GM19035 (cell line): ENCODE measurements around the gene ZNF778.
"Not testable (repeated sequence)": the region's sequence is repeated elsewhere in the genome, so short reads cannot be mapped to it uniquely, and the experiment has no call there.

Experiments
- ATAC-seq: cut with Tn5 transposase; IDR thresholded peaks from one replicate; pipeline ENCODE4 v1.9.1; 2021; ENCODE audit not compliant: unreplicated experiment

Gene ZNF778

DNA sequence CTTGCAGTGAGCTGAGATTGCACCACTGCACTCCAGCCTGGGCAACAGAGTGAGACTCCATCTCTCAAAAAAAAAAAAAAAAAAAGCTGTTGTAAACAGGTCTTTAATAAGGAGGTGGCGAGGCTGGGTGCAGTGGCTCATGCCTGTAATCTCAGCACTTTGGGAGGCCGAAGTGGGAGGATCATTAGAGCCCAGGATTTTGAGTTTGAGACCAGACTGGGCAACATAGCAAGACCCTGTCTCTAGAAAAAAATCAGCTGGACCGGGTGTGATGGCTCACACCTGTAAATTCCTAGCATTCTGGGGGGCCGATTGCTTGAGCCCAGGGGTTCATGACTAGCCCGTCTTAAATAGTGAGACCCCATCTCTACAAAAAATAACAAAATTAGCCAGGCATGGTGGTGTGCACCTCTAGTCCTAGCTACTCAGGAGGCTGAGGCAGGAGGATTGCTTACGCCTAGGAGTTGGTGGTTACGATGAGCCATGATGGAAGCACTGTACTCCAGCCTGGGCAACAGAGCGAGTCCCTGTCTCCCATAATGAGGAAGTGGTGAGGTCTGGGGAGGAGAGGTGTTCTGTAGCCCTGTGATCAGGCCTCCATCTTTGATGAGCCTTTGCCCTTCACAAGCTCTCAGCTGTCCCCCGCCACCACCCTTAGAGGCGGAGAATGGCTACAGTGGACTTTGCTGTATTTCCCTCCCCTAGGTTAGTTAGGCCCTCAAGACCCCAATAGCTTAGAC, 36.2 kb downstream of the ZNF778 start:
- no peak for ATAC-seq

DNA sequence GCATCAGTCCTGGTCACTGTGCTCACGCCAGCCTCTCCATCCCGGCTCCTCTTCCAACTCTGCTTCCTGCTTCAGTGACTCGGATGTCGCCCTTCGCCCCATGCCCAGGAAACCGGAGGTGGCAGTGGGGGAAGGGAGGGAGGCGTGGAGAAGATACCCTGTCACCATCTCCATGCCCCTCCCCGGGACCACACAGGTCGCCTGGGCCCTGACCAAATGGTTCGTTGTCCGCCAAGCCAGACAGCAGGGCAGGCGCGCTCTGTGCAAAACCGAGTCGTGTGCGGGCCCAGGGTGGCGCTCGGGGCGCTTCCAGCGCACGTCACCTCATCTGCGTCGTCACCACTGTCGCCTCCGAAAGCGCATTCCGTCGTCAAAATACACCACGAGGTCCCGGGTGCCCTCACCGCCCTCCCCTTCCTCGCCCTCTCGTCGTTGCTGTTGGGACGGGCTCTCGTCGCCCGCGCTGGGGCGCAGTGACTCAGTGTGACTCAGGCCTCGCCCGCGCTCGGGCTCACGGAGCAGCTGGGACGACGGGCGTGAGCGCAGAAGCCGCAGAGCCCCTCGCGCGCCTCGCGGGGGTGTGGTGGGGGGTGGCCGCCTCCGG, 39.2 kb downstream of the ZNF778 start:
- ATAC-seq = no peak

DNA sequence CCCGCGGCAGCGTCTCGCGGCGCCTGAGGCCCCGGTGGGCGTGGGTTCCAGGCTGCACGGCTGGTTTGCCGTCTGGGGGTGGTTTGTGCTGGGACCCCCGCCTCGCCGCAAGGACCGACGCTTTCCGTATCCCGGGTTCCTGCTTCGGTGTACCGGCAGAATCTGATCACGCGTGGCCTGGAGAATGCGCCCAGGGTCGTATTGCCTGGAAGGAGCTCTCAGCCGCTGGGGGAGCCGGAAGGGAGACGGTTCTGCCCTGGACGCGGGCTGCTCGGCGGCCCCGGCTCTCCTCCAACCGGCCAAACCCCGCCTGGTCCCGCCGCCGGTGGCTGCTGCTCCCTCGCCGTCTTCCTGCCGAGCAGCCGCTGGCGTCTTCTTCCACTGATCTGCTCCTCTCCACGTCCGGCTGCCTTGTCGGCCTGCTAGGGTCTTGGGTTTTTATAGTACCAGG, 39.8 kb downstream of the ZNF778 start:
- no peak for ATAC-seq

DNA sequence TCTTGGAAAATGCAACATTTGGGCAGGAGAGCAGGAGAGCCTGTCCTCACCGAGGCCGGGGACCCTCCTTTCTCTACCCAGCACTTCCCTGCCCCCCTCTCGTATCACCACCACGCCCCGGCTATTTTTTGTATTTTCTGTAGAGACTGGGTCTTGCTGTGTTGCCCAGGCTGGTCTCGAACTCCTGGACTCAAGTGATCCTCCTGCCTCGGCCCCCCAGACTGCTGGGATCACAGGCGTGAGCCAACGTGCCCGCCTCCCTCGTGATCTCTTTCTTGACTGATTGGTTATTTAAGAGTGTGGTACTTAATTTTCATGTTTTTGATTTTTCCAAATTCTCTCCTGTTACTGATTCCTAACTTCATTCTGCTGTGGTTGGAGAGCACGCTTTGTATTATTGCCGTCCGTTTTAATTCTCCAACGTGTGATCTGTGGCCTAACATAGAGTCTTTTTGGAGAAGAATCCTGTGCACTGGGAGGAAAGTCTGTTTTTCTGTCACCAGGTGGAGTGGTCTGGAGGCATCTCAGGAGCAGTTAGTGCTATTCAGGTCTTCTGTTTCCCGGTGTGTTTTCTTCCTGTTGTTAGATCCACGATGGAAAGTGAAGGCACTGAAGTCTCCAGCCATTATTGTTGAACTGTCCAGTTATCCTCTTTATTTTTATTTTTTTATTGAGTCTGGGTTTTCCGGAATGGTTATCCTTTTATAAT, 40.4 kb downstream of the ZNF778 start:
- no peak for ATAC-seq

DNA sequence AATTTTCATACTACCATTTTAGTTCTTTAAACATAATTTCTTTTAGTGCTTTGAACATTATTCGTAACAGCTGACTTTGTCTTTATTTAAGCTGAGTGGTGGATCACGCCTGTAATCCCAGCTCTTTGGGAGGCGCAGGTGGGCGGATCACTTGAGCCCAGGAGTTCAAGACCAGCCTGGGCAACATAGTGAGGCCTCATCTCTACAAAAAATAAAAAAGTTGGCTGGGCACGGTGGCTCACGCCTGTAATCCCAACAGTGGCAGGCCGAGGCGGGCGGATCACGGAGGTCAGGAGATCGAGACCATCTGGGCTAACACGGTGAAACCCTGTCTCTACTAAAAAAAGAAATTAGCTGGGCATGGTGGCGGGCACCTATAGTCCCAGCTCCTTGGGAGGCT, 42.4 kb downstream of the ZNF778 start:
- not testable (repeated sequence) for ATAC-seq

DNA sequence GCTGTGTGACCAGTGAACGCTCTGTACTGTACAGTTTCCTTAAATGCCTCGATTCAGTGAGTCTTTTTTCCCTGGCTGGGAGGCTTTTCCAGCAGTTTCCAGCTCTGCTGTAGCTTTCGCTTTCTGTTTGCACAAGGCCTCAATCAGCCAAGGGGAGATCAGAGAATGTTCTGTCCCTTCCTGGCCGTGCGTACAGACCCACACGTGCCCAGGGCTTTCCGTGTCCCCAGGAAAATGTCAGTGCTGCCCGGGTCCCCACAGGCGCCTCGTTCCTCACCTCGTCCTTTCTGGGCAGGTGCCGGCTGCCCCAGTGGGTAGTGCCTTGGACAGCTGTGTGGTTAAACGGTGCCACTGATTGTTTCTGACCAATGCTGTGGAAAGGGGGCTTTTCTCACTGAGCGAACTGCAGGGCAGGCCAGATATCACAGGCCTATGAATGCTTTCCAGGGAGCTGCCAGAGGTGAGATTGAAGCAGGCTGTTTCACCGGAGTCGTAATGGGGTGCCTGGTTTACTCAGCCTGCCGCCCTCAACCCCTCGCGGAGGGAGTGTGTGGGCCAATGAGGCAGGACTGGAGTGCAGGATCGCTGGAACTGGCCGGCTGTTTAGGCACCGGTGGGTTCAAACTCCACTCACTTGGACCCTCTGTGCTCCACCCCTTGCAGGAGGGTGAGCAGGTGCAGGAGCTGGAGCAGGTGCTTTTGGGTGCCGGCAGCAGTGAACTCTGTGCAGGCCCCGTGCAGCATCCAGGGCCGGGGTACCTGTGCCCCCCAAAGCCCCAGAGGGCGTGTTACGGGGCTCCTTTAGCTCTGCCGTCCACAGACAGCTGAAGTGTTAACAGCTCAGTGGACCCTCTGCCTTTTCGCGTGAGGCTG, 44.4 kb downstream of the ZNF778 start:
- no peak for ATAC-seq

DNA sequence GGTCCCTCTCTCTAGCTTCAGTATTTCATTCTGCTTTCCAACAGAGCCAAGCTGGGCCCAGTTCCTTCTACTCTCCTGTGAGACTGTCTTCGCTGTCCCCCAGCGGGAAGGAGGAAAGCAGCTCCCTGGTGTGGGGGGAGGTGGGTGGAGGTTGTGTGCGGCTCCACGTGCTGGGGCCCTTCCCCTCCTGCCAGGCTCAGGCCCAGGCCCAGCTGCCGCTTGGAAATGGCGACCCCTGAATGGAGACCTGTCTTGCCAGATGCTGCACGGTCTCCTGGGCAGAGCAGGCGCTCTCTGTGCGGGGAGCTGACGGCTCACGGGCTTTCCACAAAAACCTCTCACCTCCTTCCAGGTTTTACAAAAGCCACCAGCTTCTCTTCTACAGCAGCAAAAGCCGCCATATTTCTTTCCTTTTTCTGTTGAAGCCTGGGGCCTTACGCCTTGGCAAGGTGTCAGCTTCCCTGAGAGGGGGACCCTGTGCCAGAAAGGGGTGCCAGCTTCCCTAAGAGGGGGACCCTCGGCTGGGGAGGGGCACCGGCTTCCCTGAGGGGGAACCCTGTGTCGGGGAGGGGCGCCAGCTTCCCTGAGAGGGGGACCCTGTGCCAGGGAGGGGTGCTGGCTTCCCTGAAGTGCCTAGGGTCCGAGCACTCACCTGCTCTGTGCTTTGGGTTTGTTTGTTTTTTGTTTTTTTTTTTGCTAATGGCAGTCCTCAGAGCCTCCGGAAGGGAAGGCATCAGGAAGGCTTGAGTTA, 47.5 kb downstream of the ZNF778 start:
- no peak for ATAC-seq

DNA sequence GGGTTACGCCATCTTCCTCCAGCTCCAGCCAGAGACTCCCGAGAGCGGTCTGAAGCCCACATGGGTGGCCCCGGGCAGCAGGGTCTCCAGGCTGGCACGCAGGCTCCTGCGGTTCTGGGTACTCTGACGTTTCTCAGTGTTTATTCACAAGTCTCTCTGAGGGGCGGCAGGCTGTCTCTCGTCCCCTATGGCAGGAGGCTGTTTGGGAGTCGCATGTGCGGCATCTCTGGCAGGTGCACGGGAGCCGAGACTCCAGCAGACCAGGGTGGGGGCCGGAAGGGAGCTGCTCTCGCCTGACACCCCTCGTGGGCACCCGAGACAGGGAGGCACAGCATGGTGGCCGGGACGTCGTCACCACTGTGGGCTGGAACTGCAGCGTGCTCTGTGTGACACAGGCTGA, 48.1 kb downstream of the ZNF778 start:
- ATAC-seq = no peak

DNA sequence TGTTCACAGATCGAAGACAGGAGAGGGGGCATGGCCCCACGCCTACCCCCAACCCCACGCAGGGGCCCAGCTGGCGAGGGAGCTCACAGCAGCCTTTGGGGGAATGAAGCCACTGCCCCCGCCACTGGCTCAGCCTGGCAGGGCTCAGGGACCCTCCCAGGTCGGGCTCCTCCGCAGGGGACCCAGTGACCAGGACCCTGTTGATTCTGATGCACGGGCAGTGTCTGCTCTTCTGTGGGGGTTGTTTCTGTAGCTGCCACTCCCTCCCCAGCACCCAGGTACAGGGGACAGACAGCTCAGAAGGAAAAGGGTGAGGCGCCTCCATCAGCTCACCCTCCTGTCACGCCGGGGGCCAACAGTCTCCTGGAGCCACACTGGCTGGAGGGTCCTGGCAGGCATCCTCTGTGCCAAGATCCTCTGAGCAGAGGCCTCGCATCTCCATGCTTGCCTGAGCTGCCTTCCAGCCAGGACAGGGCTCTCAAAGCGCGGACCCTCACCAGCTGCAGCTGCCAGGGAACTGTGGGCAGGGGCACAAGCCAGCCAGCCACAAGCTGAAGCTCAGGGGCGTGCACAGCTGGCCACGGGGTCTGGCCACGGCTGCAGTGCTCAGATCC, 49.1 kb downstream of the ZNF778 start:
- ATAC-seq = no peak

DNA sequence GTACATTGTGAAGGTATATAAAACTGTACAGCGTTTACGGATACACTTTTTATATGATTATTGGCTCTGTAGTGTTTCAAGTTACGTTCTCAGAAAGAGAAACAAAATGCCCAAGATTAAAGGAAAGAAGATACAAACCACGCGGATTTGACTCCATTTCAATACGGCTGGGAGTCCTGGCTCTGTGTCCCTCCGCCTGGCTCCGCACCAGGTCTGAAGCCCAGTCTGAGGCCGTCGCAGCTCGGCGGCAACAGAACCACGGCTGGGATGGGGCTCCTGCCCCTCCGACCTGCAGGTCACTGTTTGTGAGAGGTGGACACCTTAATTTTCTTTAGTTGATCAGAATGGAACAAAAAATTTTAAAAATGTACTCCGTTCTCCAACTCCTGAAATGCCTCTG, 50.2 kb downstream of the ZNF778 start:
- not testable (repeated sequence) for ATAC-seq

DNA sequence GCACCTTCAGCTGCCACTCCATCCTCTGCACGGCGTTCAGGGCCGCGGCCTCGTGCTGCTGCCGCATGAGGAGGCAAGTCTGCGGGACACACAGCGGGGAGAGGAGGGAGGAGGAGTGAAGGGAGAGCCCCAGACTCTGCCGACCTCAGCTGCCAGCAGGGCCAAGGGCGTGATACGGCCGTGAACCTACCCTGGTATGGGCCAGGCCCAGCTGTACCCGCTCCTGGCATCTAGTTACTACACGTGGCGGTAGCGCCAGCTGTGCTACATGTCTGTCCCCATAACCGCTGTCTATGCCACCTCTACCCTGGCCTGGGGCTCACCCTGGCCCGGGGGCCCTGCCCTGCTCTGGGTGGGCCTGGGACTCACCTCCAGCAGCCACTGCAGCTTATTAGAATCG, 51.1 kb downstream of the ZNF778 start:
- ATAC-seq = no peak

DNA sequence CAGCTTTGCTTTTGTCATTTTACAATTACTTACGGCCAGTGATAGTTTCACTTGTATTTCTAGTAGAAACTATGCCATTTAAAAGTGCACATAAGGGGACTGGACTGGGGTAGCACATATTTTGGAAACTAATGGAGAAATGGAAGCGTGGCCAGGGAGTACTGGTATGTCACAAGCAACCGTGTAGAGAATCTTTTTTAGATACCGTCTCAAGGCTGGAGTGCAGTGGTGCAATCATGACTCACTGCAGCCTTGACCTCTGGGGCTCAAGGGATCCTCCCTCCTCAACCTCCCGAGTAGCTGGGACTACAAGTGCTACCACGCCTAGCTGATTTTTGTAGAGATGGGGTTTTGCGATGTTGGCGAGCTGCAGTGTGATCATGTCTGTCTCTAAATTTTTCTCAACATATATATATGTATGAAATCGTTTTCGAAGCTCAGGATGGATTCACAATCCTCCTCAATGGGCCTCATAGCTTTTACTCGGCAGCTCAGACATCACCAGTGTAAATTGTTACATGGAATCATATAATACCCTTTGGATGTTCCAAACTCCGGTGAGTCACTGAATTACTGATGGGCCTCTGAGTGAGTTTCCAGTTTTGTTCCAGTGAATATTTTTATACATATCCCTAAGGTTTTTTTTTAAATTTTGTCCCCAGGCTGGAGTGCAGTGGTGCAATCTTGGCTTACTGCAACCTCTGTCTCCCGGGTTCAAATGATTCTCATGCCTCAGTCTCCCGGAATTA, 51.7 kb downstream of the ZNF778 start:
- no peak for ATAC-seq

DNA sequence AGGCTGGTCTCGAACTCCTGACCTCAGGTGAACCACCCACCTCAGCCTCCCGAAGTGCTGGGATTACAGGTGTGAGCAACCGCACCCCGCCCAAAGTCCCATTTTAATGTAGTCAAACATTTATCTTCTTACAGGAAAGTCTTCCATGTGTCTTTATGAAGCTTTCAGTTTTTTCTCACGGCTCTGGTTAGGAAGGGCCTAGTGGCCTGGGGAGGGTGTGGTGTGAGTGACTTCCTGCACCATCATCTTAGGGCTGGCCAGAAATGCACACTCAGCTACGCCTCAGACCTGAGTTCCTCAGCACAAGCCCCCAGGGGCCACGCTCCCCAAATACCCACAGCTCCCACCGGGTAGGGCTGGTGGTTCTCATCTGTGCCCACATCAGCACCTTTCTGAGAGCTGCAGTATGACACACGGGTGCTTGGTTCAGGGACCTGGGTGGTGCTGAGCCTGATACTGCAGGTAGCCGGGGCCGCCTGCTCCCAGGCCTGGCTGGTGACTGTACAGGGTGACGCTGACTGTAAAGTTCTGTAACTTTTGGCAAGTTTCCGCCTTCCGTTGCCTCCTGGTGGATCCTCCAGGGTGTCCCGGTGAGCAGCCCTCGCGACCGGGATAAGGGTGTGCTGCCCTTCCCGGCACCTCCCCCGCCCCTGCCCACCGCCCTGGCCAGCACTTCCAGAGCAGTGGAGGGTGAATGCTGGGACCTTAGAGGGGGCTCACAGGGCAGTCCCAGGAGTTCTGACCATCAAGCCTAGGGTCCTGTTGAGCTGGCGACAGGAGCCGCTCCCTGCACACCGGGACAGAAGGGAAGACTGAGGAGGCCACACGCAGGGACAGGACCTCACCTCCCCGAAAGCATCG, 52.5 kb downstream of the ZNF778 start:
- ATAC-seq = no peak

DNA sequence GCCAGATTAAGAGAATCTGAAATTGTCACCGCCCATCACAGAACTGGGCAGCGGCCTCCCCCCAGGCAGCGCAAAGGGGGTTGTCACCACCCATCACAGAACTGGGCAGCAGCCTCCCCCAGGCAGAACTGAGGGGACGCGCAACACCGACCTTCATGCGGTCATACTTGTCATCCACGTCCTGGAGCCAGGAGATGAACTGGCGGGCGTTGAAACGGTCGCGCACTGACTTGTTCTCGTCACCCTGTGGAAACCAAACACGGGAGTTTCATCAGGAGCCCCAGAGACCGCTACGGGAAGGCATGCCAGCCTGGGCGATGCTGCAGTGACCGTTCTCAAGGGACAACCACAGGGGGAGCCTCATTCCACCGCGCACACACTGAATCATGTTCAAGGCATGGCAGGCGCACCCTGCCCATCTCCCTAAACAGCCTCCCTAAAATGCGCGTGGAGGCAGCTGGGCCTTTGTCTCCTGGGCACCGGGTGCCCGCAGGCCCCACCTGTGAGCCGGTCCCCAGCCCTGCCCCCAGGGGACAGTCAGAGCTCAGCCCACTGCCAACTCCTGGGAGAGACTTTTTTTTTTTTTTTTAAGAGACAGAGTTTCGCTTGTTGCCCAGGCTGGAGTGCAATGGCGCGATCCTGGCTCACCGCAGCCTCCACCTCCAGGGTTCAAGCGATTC, 53.3 kb downstream of the ZNF778 start:
- no peak for ATAC-seq

DNA sequence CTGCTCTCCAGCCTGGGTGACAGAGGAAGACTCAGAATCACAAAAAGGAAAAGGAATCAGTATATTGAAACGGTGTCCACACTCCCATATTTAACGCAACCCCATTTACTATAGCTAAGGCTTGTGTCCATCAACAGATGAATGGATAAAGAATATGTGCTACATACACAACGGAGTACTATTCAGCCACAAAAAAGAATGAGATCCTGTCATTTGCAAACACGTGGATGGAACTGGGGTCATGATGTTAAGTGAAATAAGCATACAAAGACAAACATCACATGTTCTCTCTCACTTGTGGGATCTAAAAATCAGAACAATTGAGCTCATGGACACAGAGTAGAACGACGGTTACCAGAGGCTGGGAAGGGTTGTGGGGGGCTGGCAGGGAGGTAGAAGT, 55.1 kb downstream of the ZNF778 start:
- no peak for ATAC-seq

DNA sequence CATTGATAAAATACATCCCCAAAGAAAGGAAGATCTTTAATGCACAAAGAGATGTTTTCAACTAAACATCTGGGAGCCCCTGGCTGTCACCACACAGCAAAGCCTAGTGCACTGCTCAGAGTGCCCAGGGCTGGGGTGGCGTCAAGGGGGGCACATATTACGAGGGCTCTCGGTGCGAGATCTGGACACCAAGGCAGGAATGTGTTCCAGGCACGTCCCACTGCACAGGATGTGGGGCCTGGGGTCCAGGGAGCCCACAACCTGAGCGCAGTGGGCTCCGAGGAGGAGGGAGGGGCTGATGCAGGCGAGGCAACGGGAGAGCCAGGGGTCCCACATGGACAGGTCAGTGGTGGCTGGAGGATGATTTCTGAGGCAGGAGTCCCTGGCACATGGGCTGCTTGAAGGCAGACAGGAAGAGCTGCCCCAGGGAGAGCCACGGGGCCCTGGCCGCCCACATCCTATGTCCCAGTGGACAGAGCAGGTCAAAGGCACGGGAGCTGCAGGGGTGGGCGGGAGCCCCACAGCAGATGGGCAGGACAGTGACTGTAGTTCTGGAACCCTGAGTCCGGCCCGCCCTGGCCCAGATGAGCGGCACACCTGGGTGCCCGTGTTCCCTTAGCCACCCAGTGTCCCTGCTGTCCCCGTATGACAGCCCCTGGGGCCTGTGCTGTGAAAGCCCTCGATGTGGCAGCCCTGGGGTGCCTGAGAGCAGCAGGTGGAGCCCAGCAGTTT, 56.4 kb downstream of the ZNF778 start:
- no peak for ATAC-seq

DNA sequence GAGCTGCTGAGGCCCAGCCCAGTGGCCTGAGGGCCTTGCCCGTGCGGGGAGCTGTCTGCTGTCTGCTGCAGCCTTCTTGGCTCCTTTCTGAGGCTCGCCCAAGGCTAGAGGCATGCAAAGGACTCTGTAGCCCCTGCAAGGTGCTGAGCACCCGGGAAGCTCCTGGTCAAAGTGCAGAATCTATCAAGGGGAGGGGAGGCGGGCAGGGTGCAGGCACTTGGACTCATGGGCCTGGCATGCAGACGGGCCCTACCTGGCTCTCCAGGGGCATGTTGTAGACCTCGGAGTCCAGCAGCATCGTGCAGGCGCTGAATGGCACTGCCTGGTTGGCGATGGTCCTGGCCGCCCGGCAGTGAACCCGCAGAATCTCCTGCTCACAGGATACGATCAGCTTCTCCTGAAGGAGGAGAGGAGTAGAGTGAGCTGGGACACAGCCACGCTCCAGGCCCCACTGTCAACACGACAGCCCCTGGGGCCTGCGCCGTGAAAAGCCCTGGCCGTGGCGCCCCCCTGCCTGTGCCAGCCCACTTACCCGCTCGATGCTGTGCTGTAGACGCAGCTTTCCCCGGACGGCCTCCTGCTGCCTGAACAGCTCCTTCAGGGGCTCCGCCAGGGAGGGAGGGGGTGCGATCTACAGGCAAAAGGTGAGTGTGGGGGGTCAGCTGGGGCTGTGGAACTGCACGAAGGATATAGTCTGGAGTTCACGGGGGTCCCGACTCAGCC, 57.2 kb downstream of the ZNF778 start:
- no peak for ATAC-seq
